HG02852 (cell line): ENCODE results near the gene PRDM11.

Source experiments
- ATAC-seq: cut with Tn5 transposase; IDR thresholded peaks from one replicate; pipeline ENCODE4 v1.9.1; 2021; ENCODE audit warnings: mild to moderate bottlenecking, moderate library complexity; ENCODE audit not compliant: unreplicated experiment

The PRDM11 gene

GRCh38 chr11:45209000-45209879 lies 62.8 kb downstream of the PRDM11 start:
- no peak for ATAC-seq

GRCh38 chr11:45209891-45210699 lies 63.7 kb downstream of the PRDM11 start:
- ATAC-seq = no peak

GRCh38 chr11:45210846-45211245 lies 64.4 kb downstream of the PRDM11 start:
- no peak for ATAC-seq

- no peak for ATAC-seq
These were observed 65.3 kb downstream of the PRDM11 start for GRCh38 chr11:45211732-45212131.

- ATAC-seq = no peak
These were observed 66.3 kb downstream of the PRDM11 start for GRCh38 chr11:45212566-45213315.

- no peak for ATAC-seq
These were observed 66.9 kb downstream of the PRDM11 start for GRCh38 chr11:45213316-45213665.

- ATAC-seq = no peak
These were observed 67.3 kb downstream of the PRDM11 start for GRCh38 chr11:45213717-45214116.

GRCh38 chr11:45215098-45215865 lies 68.8 kb downstream of the PRDM11 start:
- ATAC-seq = no peak

GRCh38 chr11:45216031-45216430 lies 69.6 kb downstream of the PRDM11 start:
- ATAC-seq = no peak

- ATAC-seq = no peak
These were observed 70.5 kb downstream of the PRDM11 start for GRCh38 chr11:45216901-45217300.

GRCh38 chr11:45217991-45218390 lies 71.6 kb downstream of the PRDM11 start:
- no peak for ATAC-seq

- ATAC-seq = no peak
These were observed 72.3 kb downstream of the PRDM11 start for GRCh38 chr11:45218705-45219104.

- ATAC-seq = no peak
These were observed 73.0 kb downstream of the PRDM11 start for GRCh38 chr11:45219411-45219810.

GRCh38 chr11:45223496-45223895 lies 77.1 kb downstream of the PRDM11 start:
- ATAC-seq = no peak

GRCh38 chr11:45224766-45225165 lies 78.3 kb downstream of the PRDM11 start:
- no peak for ATAC-seq

GRCh38 chr11:45225277-45225676 lies 78.8 kb downstream of the PRDM11 start:
- ATAC-seq = no peak

- ATAC-seq = no peak
These were observed 79.8 kb downstream of the PRDM11 start for GRCh38 chr11:45225961-45226871.

- no peak for ATAC-seq
These were observed 80.5 kb downstream of the PRDM11 start for GRCh38 chr11:45226901-45227300.

GRCh38 chr11:45227836-45228235 lies 81.4 kb downstream of the PRDM11 start:
- no peak for ATAC-seq
